GM12878 (cell line): ENCODE results near the gene SLC6A16. TPM values are rescaled to one million over a fixed set of nuclear protein-coding genes. Genes with fewer than 3 reads are reported as not detected.

Experiments used
- ATAC-seq: fragments of 200-7000 bp; cut with Tn5 transposase; 3 replicates; pipeline ENCODE4 v1.9.1; 2020; ENCODE audit warnings: mild to moderate bottlenecking, moderate library complexity
- BruUV-seq: library from RNA; stranded (reverse); fragments of 400-500 nt; replicated peaks from 2 replicates; lab custom pipeline; 2021; lab: Mats Ljungman, UMichigan
- CTCF ChIA-PET: fragments of 300-600 bp; sonication (Branson Sonifier 250); formaldehyde crosslinking; extraction: SDS; loops from one replicate; lab custom pipeline; 2021; ENCODE audit warnings: inconsistent platforms; lab: Yijun Ruan, JAX
- POLR2A ChIA-PET: fragments of 350-600 bp; formaldehyde crosslinking; extraction: SDS; loops from one replicate; lab custom pipeline; 2021; ENCODE audit warnings: inconsistent platforms; lab: Charles Lee
- RAD21 ChIA-PET: fragments of 300-600 bp; sonication (Branson Sonifier 250); formaldehyde crosslinking; loops from one replicate; lab custom pipeline; 2023; ENCODE audit warnings: antibody characterized with exemption; ENCODE audit not compliant: unreplicated experiment; lab: Charles Lee
- SMC1A ChIA-PET: fragments of 300-600 bp; sonication (Branson Sonifier 250); formaldehyde crosslinking; loops from one replicate; lab custom pipeline; 2023; ENCODE audit not compliant: unreplicated experiment, uncharacterized antibody; lab: Charles Lee
- DNase-seq: peaks from one replicate; pipeline ENCODE4 v3.0.0-alpha.2; 2011; ENCODE audit warnings: low read depth, low spot score
- FAIRE-seq: peaks from 3 replicates; lab custom pipeline; 2011; peaks lifted over from hg19 to GRCh38; lab: Jason Lieb, UNC
- H2AFZ ChIP-seq: 2 replicates; pipeline ENCODE4 v1.6.0; 2011; ENCODE audit warnings: low read depth, low read length, control low read depth; ENCODE audit not compliant: control insufficient read depth
- H3K27ac ChIP-seq: 2 replicates; pipeline ENCODE4 v1.5.1; 2011; ENCODE audit warnings: control low read depth; ENCODE audit not compliant: control insufficient read depth, insufficient read depth
- H3K27me3 ChIP-seq, 2 experiments: replicated peaks in 1 of 2; 2 replicates each; pipeline versions ENCODE4 v1.6.0 to v1.6.1; 2011; ENCODE audit warnings: low read length in 1 of 2; ENCODE audit not compliant: control insufficient read depth in 2 of 2, insufficient read depth in 2 of 2
- H3K36me3 ChIP-seq, 2 experiments: 2 replicates each; pipeline ENCODE4 v1.5.1; 2011; ENCODE audit warnings: low read length in 1 of 2; ENCODE audit not compliant: control insufficient read depth in 2 of 2, insufficient read depth in 2 of 2
- H3K4me1 ChIP-seq: 2 replicates; pipeline ENCODE4 v1.6.1; 2011; ENCODE audit warnings: mild to moderate bottlenecking, low read length, moderate library complexity, mixed read lengths; ENCODE audit not compliant: control insufficient read depth, insufficient read depth
- H3K4me2 ChIP-seq: 2 replicates; pipeline ENCODE4 v1.6.0; 2011; ENCODE audit warnings: control low read depth; ENCODE audit not compliant: control insufficient read depth, insufficient read depth
- H3K4me3 ChIP-seq: fragments of 200-600 bp; sonication (generic); 2 replicates; pipeline ENCODE4 v1.5.1; 2016
- H3K79me2 ChIP-seq: 2 replicates; pipeline ENCODE4 v1.6.0; 2011; ENCODE audit warnings: low read length; ENCODE audit not compliant: control insufficient read depth, insufficient read depth
- H3K9ac ChIP-seq: 2 replicates; pipeline ENCODE4 v1.8.0; 2011; ENCODE audit warnings: low read length, control low read depth, mixed read lengths; ENCODE audit not compliant: control insufficient read depth, insufficient read depth
- H3K9me3 ChIP-seq: replicated peaks from 3 replicates; pipeline ENCODE4 v1.5.1; 2011; ENCODE audit warnings: mild to moderate bottlenecking, low read length; ENCODE audit not compliant: control insufficient read depth, insufficient read depth
- H4K20me1 ChIP-seq: 2 replicates; pipeline ENCODE4 v1.6.0; 2011; ENCODE audit not compliant: control insufficient read depth, insufficient read depth
- ASH2L ChIP-seq: fragments of 300-600, 200-600 bp; sonication (generic); IDR thresholded peaks from 2 replicates; pipeline ENCODE4 v1.6.1; 2017; ENCODE audit warnings: low read depth, mild to moderate bottlenecking, borderline replicate concordance
- BHLHE40 ChIP-seq, 2 experiments: fragments of 450-650 bp in 1 of 2; IDR thresholded peaks; 2 replicates each; pipeline ENCODE4 v1.6.1; 2011 to 2017; ENCODE audit warnings: low read depth in 2 of 2, borderline replicate concordance in 1 of 2, improper control_type of control experiment in 1 of 2, low read length in 1 of 2, mild to moderate bottlenecking in 1 of 2
- CHD4 ChIP-seq: fragments of 200-600 bp; sonication (generic); IDR thresholded peaks from 2 replicates; pipeline ENCODE4 v1.6.1; 2016; ENCODE audit warnings: mild to moderate bottlenecking
- CTCF ChIP-seq, 3 experiments: IDR thresholded peaks in 2 of 3; conservative IDR thresholded peaks in 1 of 3; 2 replicates each; pipeline ENCODE4 v1.5.1; 2011; ENCODE audit warnings: low read depth in 3 of 3, low read length in 3 of 3, mild to moderate bottlenecking in 3 of 3, control low read depth in 2 of 3, moderate library complexity in 2 of 3, inconsistent platforms in 1 of 3, mixed read lengths in 1 of 3; ENCODE audit not compliant: control insufficient read depth in 2 of 3, insufficient read depth in 1 of 3; ENCODE audit errors: extremely low read depth in 1 of 3
- HDAC2 ChIP-seq: fragments of 200-600 bp; sonication (generic); IDR thresholded peaks from 2 replicates; pipeline ENCODE4 v1.6.1; 2017
- HSF1 ChIP-seq: fragments of 150-350 bp; IDR thresholded peaks from 2 replicates; pipeline ENCODE4 v1.6.1; 2014; ENCODE audit warnings: mild to moderate bottlenecking, low read depth, low read length
- MEF2A ChIP-seq: IDR thresholded peaks from 2 replicates; pipeline ENCODE4 v1.6.1; 2011; ENCODE audit warnings: low read depth, mild to moderate bottlenecking, low read length, moderate library complexity; ENCODE audit not compliant: insufficient read depth
- NFYA ChIP-seq: IDR thresholded peaks from 2 replicates; pipeline ENCODE4 v1.6.1; 2011; ENCODE audit warnings: low read depth, mild to moderate bottlenecking, low read length, improper control_type of control experiment, borderline replicate concordance
- RUNX3 ChIP-seq: IDR thresholded peaks from 2 replicates; pipeline ENCODE4 v1.6.1; 2012; ENCODE audit warnings: low read length, inconsistent platforms
- TCF3 ChIP-seq: IDR thresholded peaks from 2 replicates; pipeline ENCODE4 v1.6.1; 2012; ENCODE audit warnings: low read depth, mild to moderate bottlenecking, low read length, borderline replicate concordance; ENCODE audit not compliant: insufficient read depth
- ZBTB40 ChIP-seq: fragments of 450-650 bp; IDR thresholded peaks from 2 replicates; pipeline ENCODE4 v1.6.1; 2016; ENCODE audit warnings: mild to moderate bottlenecking, moderate library complexity, borderline replicate concordance
- ZNF217 ChIP-seq: fragments of 450-650 bp; IDR thresholded peaks from 2 replicates; pipeline ENCODE4 v1.6.1; 2017; ENCODE audit warnings: antibody characterized with exemption, mild to moderate bottlenecking
- whole genome bisulfite sequencing: methylation state at CpG from one replicate; pipeline ENCODE4 v1.1.6; 2016; ENCODE audit warnings: low lambda C conversion rate; ENCODE audit not compliant: insufficient replicate concordance, insufficient coverage; ENCODE audit errors: missing lambda C conversion rate; 5-methylcytosine and 5-hydroxymethylcytosine counted together
- in situ Hi-C: fragments of 300-500 bp; cut with MboI; formaldehyde crosslinking; loops from 9 replicates; pipeline ENCODE4 v1.14.3; 2018; ENCODE audit warnings: mixed read lengths
- intact Hi-C: fragments of 100-400 bp; cut with micrococcal nuclease; formaldehyde crosslinking; loops from one replicate; pipeline ENCODE4 v1.14.2; 2022; ENCODE audit not compliant: unreplicated experiment
- polyA plus RNA-seq, 11 experiments: library from polyadenylated mRNA; depleted of rRNA in 4 of 11; unstranded in 6 of 11; stranded (reverse) in 5 of 11; fragments of >200 nt; fragmentation: Nextera tagmentation in 4 of 11; fragmentation: Illumina TruSeq in 1 of 11; extraction: Ambion mirVana in 4 of 11; extraction: Trizol in 1 of 11; gene quantifications; 1 replicate in 1 of 11; 2 replicates in 10 of 11; pipeline versions ENCODE4 v1.2.1 to v1.2.3, GENCODE V29; 2011 to 2016; ENCODE audit warnings: inconsistent platforms in 2 of 11, missing spikeins in 2 of 11, low read depth in 1 of 11
- total RNA-seq, 4 experiments: library from RNA; depleted of rRNA in 3 of 4; stranded (reverse); fragments of >200 nt in 3 of 4; fragmentation: Illumina TruSeq in 1 of 4; extraction: Trizol in 1 of 4; gene quantifications; 2 replicates each; pipeline versions ENCODE4 v1.2.1 to v1.2.3, GENCODE V29; 2013 to 2021

Gene SLC6A16
- total and polyA plus RNA-seq, 10 of the 15 experiments (the other 5 are each of a cell fraction or from before 2014, with no cell fraction given): 0.23 to 3.2 (median 0.54) TPM

DNA sequence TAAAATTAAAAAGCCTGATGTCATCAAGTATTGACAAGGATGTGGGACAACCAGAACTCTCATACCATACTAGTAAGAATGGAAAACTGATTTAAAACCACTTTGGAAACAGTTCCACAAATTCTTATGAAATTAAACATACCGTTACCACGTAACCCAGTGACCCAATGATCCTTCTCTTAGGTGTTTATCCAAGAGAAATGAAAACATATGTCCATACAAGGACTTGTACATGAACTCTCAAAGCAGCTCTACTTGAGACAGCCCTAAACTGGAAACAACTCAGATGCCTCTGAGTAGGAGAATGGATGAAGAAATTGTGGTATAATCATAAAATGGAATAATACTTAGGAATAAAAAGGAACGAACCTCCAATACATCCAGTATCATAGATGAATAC lies 27.6 kb downstream of the SLC6A16 start (continued):
- no peak for TF ChIP-seq ASH2L
- TF ChIP-seq CTCF (IDR thresholded peaks at IDR 0.05 in 2 of 3, conservative IDR thresholded peaks at IDR 0.05 in 1 of 3; ENCODE audit: control insufficient read depth in 2 of 3, extremely low read depth in 1 of 3, insufficient read depth in 1 of 3, low read depth in 3 of 3, low read length in 3 of 3): no peak
- TF ChIP-seq RUNX3: no peak

DNA sequence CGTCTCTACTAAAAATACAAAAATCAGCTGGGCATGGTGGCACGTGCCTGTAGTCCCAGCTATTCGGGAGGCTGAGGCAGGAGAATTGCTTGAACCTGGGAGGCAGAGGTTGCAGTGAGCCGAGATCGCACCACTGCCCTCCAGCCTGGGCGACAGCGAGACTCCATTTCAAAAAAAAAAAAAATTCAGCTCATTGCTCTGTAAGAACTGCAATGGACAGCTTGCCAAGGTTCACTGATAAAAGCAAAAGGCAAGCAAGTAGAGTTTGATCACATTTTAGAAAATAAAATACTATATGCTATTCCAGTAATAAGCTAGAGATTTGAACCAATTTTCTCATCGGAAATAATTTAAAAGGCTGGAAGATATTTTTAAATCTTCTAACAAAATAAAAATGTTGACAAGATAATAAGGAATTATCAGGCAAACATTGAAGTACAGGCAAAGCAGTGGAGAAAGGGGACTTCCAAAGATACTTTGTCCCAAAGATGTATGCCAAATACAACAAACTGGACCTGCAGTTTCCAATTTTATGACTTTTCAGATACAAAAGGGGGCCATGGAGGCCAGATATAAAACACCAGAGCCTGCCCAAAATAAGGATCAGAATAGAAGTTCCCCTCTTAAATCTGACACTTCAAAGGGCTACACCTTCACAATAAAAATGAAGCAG lies 29.6 kb downstream of the SLC6A16 start:
- no peak for ATAC-seq
- Histone ChIP-seq H3K9ac (no peak overlapping the region), H3K27ac (no peak overlapping the region), H3K9me3 (no peaks in the 10 kb centered on the region), H3K4me2 (no peak overlapping the region), H4K20me1 (no peaks in the 10 kb centered on the region), H2AFZ (no peak overlapping the region), H3K27me3 (no peaks in the 10 kb centered on the region), H3K36me3 (no peaks in the 10 kb centered on the region), H3K79me2 (no peaks in the 10 kb centered on the region), H3K4me1 (no peaks in the 10 kb centered on the region), H3K4me3 (no peak overlapping the region)
- intact Hi-C loops (no loop called here), in situ Hi-C loops (no loop called here)
- 61% methylated on average over 8 of the region's 8 CpGs for WGBS
- CTCF ChIA-PET: interaction anchor here (0.9 to 2.0 kb wide), 2 partner anchors 16 to 96 kb away, joined by 4 read pairs; no protein-coding TSS in a partner anchor
- BruUV-seq: no TSS peak
- FAIRE-seq: no peak
- POLR2A ChIA-PET: interaction anchor here (0.6 kb wide), 1 partner anchor 35 kb away, joined by 3 read pairs; no protein-coding TSS in a partner anchor
- RAD21 ChIA-PET: no interaction called here
- SMC1A ChIA-PET: interaction anchor here (0.6 kb wide), 2 partner anchors 43 to 722 kb away, joined by 3 read pairs; no protein-coding TSS in a partner anchor
- DNase-seq: no peak
- TF ChIP-seq HDAC2: no peak
- no peak for TF ChIP-seq BHLHE40 (IDR thresholded peaks at IDR 0.05; ENCODE audit: borderline replicate concordance in 1 of 2, low read depth in 2 of 2, low read length in 1 of 2)
- no peak for TF ChIP-seq TCF3
- no peak for TF ChIP-seq CHD4
- TF ChIP-seq ZNF217: no peak
- no peak for TF ChIP-seq NFYA
- TF ChIP-seq ZBTB40: no peak
- TF ChIP-seq MEF2A: no peak
- no peak for TF ChIP-seq HSF1
